HCT116 (cell line): ENCODE data around the gene COL5A3.

Experiments
- CTCF ChIP-seq, 3 experiments: fragments of 200-600 bp in 1 of 3; sonication (generic) in 1 of 3; IDR thresholded peaks in 2 of 3; conservative IDR thresholded peaks in 1 of 3; 2 replicates each; pipeline ENCODE4 v1.5.1; 2012 to 2017; ENCODE audit warnings: low read depth in 2 of 3, low read length in 2 of 3, antibody characterized with exemption in 1 of 3, borderline replicate concordance in 1 of 3, control low read depth in 1 of 3, mild to moderate bottlenecking in 1 of 3, mixed read lengths in 1 of 3, mixed run types in 1 of 3, moderate library complexity in 1 of 3; ENCODE audit not compliant: insufficient read depth in 1 of 3
- EZH2 ChIP-seq: fragments of 200-600 bp; sonication (generic); IDR thresholded peaks from 2 replicates; pipeline ENCODE4 v1.6.1; 2017; ENCODE audit warnings: antibody characterized with exemption, mixed run types
- POLR2A ChIP-seq: IDR thresholded peaks from 2 replicates; pipeline ENCODE4 v1.7.0; 2011; ENCODE audit warnings: borderline replicate concordance; ENCODE audit not compliant: insufficient read depth, insufficient read length; ENCODE audit errors: extremely low read depth

GRCh38 chr19:9995084-9995483 lies 15.2 kb downstream of the COL5A3 start:
- TF ChIP-seq POLR2A (no peak), EZH2 (no peak), CTCF (IDR thresholded peaks at IDR 0.05 in 2 of 3, conservative IDR thresholded peaks at IDR 0.05 in 1 of 3; ENCODE audit: borderline replicate concordance in 1 of 3, insufficient read depth in 1 of 3, low read depth in 2 of 3, low read length in 2 of 3) (no peak)
